ENCODE data around the gene GPR26.

Gene GPR26

GRCh38 chr10:123648595-123648994, 17.6 kb upstream of the GPR26 start:
- Histone ChIP-seq H3K4me1 (ENCODE audit: insufficient read depth, low read length) (no peaks in the 10 kb centered on the region), H3K27ac (ENCODE audit: low read length) (no peak overlapping the region), H3K9ac (ENCODE audit: low read depth, low read length) (no peak overlapping the region), H2AFZ (ENCODE audit: low read depth, low read length) (no peak overlapping the region), H3K79me2 (ENCODE audit: insufficient read depth, low read length) (no peaks in the 10 kb centered on the region), H3K27me3 (ENCODE audit: insufficient read depth, low read length, poor library complexity) (peaks cover 5% of the 10 kb centered on the region), H3K4me3 (ENCODE audit: low read depth in 1 of 2, low read length in 2 of 2) (no peak overlapping the region), H4K20me1 (ENCODE audit: insufficient read depth, low read length) (no peaks in the 10 kb centered on the region; the same call in 1 of the 2 replicates), H3K4me2 (ENCODE audit: insufficient read depth, low read length) (no peak overlapping the region), H3K36me3 (ENCODE audit: insufficient read depth, low read length) (no peaks in the 10 kb centered on the region), H3K9me3 (ENCODE audit: insufficient read depth, low read length, severe bottlenecking) (no peaks in the 10 kb centered on the region)
- no peak for ATAC-seq (ENCODE audit: insufficient read depth, low read depth)
- TF ChIP-seq EZH2 (IDR thresholded peaks at IDR 0.05; ENCODE audit: borderline replicate concordance, low read depth, low read length, severe bottlenecking): no peak
- TF ChIP-seq CTCF (IDR thresholded peaks at IDR 0.05; ENCODE audit: borderline replicate concordance, extremely low read depth, low read length, poor library complexity, severe bottlenecking): no peak
- DNase-seq: no peak

DNA sequence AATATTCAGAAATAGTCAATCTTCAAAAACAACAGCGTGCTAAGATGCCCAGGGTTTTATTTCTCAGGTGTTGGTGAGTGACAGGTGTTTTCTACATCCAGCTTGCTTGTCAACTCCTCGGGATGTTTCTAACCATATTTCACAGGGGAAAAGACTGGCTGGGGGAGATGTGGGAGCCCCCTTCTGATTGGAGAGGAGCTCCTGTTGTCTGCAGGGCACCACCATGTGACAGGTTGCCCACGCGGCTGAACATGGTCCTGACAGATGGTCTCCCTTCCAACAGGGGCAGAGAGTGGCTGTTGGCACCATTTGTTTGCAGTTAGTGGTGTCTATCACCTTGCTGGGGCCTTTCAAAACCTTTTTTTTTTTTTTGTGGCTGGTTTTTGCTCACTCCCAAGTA, 16.5 kb upstream of the GPR26 start:
- no peak overlapping the region for H3K4me3 ChIP-seq (ENCODE audit: low read depth in 1 of 2, low read length in 2 of 2)
- H3K79me2 ChIP-seq (ENCODE audit: insufficient read depth, low read length): no peaks in the 10 kb centered on the region
- H4K20me1 ChIP-seq (ENCODE audit: insufficient read depth, low read length): no peaks in the 10 kb centered on the region; the same call in 1 of the 2 replicates
- H3K27ac ChIP-seq (ENCODE audit: low read length): no peak overlapping the region
- H3K36me3 ChIP-seq (ENCODE audit: insufficient read depth, low read length): no peaks in the 10 kb centered on the region
- H3K27me3 ChIP-seq (ENCODE audit: insufficient read depth, low read length, poor library complexity): peaks cover 4% of the 10 kb centered on the region
- no peak for TF ChIP-seq EZH2 (IDR thresholded peaks at IDR 0.05; ENCODE audit: borderline replicate concordance, low read depth, low read length, severe bottlenecking)
- no peak for TF ChIP-seq CTCF (IDR thresholded peaks at IDR 0.05; ENCODE audit: borderline replicate concordance, extremely low read depth, low read length, poor library complexity, severe bottlenecking)
- H2AFZ ChIP-seq (ENCODE audit: low read depth, low read length): no peak overlapping the region
- DNase-seq (no peak), ATAC-seq (ENCODE audit: insufficient read depth, low read depth) (no peak)
- no peaks in the 10 kb centered on the region for H3K9me3 ChIP-seq (ENCODE audit: insufficient read depth, low read length, severe bottlenecking)
- H3K9ac ChIP-seq (ENCODE audit: low read depth, low read length): no peak overlapping the region
- no peaks in the 10 kb centered on the region for H3K4me1 ChIP-seq (ENCODE audit: insufficient read depth, low read length)
- H3K4me2 ChIP-seq (ENCODE audit: insufficient read depth, low read length): no peak overlapping the region

GRCh38 chr10:123651421-123652047, 14.6 kb upstream of the GPR26 start:
- Histone ChIP-seq H3K79me2 (ENCODE audit: insufficient read depth, low read length) (no peaks in the 10 kb centered on the region), H3K4me3 (ENCODE audit: low read depth in 1 of 2, low read length in 2 of 2) (no peak overlapping the region), H3K27me3 (ENCODE audit: insufficient read depth, low read length, poor library complexity) (no peaks in the 10 kb centered on the region), H3K4me2 (ENCODE audit: insufficient read depth, low read length) (no peak overlapping the region), H3K9me3 (ENCODE audit: insufficient read depth, low read length, severe bottlenecking) (no peaks in the 10 kb centered on the region), H3K27ac (ENCODE audit: low read length) (no peak overlapping the region), H4K20me1 (ENCODE audit: insufficient read depth, low read length) (0 out of 2 replicates have a peak, but pooled peaks cover 3% of the 10 kb centered on the region), H3K4me1 (ENCODE audit: insufficient read depth, low read length) (no peaks in the 10 kb centered on the region), H3K9ac (ENCODE audit: low read depth, low read length) (no peak overlapping the region), H2AFZ (ENCODE audit: low read depth, low read length) (no peak overlapping the region), H3K36me3 (ENCODE audit: insufficient read depth, low read length) (no peaks in the 10 kb centered on the region)
- DNase-seq (no peak), ATAC-seq (ENCODE audit: insufficient read depth, low read depth) (no peak)
- TF ChIP-seq CTCF (IDR thresholded peaks at IDR 0.05; ENCODE audit: borderline replicate concordance, extremely low read depth, low read length, poor library complexity, severe bottlenecking): no peak
- no peak for TF ChIP-seq EZH2 (IDR thresholded peaks at IDR 0.05; ENCODE audit: borderline replicate concordance, low read depth, low read length, severe bottlenecking)
